ENCODE data around the gene NBPF12. TPM values are rescaled to one million over a fixed set of nuclear protein-coding genes. Genes with fewer than 3 reads are reported as not detected.
"Not testable (repeated sequence)": the region's sequence is repeated elsewhere in the genome, so short reads cannot be mapped to it uniquely, and the experiment has no call there.

The NBPF12 gene
- total RNA-seq, 1 donor from 2014 or later: 4.2 TPM

DNA sequence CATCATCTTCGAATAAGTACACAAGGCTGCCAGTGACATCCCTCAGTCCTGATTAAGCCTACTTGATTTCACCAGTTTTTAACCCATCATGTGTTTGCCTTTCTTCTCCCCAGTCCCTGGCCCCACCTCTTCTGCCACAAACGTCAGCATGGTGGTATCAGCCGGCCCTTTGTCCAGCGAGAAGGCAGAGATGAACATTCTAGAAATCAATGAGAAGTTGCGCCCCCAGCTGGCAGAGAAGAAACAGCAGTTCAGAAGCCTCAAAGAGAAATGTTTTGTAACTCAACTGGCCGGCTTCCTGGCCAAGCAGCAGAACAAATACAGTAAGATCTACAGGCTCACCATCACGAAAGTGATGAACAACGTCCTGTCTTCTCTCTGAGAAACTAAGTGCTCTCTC is 28.2 kb downstream of the NBPF12 start:
- H3K4me3 ChIP-seq (ENCODE audit: low read depth, low read length); DNase-seq (ENCODE audit: low read depth): not testable (repeated sequence)
- TF ChIP-seq, protein P1, sequence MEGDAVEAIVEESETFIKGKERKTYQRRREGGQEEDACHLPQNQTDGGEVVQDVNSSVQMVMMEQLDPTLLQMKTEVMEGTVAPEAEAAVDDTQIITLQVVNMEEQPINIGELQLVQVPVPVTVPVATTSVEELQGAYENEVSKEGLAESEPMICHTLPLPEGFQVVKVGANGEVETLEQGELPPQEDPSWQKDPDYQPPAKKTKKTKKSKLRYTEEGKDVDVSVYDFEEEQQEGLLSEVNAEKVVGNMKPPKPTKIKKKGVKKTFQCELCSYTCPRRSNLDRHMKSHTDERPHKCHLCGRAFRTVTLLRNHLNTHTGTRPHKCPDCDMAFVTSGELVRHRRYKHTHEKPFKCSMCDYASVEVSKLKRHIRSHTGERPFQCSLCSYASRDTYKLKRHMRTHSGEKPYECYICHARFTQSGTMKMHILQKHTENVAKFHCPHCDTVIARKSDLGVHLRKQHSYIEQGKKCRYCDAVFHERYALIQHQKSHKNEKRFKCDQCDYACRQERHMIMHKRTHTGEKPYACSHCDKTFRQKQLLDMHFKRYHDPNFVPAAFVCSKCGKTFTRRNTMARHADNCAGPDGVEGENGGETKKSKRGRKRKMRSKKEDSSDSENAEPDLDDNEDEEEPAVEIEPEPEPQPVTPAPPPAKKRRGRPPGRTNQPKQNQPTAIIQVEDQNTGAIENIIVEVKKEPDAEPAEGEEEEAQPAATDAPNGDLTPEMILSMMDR (conservative IDR thresholded peaks at IDR 0.05; ENCODE audit: low read depth, low read length): peak; percentile 36

GRCh38 chr1:146970656-146971055 is 32.5 kb downstream of the NBPF12 start:
- not testable (repeated sequence) for DNase-seq (ENCODE audit: low read depth); H3K4me3 ChIP-seq (ENCODE audit: low read depth, low read length)

GRCh38 chr1:146972681-146973080 is 34.6 kb downstream of the NBPF12 start:
- TF ChIP-seq, protein P1 (conservative IDR thresholded peaks at IDR 0.05; ENCODE audit: low read depth, low read length): peak; percentile 2
- not testable (repeated sequence) for DNase-seq (ENCODE audit: low read depth); H3K4me3 ChIP-seq (ENCODE audit: low read depth, low read length)

DNA sequence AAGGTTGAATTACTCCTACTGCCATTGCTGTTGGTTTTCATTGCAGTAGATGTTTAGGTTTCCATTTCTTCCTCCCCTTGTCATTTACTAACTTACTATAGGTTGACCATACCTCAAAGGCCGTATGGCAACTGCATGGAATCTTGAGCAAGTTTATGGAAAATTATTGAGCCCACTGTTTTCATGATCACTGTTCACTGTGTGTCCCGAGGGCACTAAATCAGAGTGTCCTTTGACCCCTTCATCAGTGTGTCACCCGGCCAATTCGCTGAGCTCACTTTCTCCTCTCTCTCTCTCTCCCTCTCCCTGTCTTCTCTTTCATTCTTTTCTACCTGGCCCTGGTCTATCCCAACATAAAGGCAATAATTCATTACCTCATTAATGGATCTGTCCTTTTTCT is 47.7 kb downstream of the NBPF12 start:
- DNase-seq (ENCODE audit: low read depth); H3K4me3 ChIP-seq (ENCODE audit: low read depth, low read length): not testable (repeated sequence)

DNA sequence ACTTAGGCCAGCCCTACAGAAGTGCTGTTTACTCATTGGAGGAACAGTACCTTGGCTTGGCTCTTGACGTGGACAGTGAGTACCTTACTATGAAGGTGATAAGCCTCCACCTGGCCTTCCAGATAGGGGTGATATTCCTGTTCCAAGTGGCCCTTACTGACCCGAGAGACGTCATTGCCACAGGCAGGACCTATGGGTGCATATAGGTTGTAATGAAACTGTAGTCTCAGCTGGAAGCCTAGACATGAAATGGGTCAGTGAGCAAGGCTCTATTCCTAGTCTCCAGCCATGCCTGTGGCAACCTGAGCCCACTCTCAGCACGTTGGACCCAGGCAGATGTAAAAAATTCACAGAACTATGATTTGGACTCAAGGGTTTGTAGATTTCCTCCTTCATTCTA is 48.3 kb downstream of the NBPF12 start:
- not testable (repeated sequence) for H3K4me3 ChIP-seq (ENCODE audit: low read depth, low read length); DNase-seq (ENCODE audit: low read depth)

DNA sequence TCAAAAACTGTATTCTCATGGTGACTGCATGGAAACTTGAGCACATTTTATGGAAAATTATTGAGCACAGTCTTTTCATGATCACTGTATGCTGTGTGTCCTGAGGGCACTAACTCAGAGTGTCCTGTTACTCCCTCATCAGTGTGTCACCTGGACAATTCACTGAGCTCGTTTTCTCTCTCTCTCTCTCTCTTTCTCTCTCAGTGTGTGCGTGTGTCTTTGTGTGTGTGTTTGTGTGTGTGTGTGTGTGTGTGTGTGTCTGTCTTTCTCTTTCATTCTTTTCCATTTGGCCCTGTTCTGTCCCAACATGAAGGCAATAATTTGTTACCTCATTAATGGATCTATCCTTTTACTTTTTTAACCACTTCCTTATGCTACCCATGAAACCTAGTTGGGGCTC is 49.4 kb downstream of the NBPF12 start:
- H3K4me3 ChIP-seq (ENCODE audit: low read depth, low read length); DNase-seq (ENCODE audit: low read depth): not testable (repeated sequence)

DNA sequence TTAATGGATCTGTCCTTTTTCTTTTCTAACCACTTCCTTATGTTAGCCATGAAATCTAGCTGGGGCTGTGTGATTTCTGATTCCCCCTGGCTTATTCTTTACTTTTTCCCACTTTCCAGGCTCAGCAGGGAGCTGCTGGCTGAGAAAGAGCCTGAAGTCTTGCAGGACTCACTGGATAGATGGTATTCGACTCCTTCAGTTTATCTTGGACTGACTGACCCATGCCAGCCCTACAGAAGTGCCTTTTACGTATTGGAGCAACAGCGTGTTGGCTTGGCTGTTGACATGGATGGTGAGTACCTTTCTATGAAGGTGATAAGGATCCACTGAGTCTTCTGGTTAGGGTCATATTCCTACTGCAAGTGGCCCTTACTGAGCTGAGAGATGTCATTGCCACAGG is 51.3 kb downstream of the NBPF12 start:
- not testable (repeated sequence) for DNase-seq (ENCODE audit: low read depth); H3K4me3 ChIP-seq (ENCODE audit: low read depth, low read length)

GRCh38 chr1:147008495-147008894 is 70.4 kb downstream of the NBPF12 start:
- DNase-seq (ENCODE audit: low read depth); H3K4me3 ChIP-seq (ENCODE audit: low read depth, low read length): not testable (repeated sequence)

GRCh38 chr1:147026975-147027374 is 88.9 kb downstream of the NBPF12 start:
- H3K4me3 ChIP-seq (ENCODE audit: low read depth, low read length); DNase-seq (ENCODE audit: low read depth): not testable (repeated sequence)

DNA sequence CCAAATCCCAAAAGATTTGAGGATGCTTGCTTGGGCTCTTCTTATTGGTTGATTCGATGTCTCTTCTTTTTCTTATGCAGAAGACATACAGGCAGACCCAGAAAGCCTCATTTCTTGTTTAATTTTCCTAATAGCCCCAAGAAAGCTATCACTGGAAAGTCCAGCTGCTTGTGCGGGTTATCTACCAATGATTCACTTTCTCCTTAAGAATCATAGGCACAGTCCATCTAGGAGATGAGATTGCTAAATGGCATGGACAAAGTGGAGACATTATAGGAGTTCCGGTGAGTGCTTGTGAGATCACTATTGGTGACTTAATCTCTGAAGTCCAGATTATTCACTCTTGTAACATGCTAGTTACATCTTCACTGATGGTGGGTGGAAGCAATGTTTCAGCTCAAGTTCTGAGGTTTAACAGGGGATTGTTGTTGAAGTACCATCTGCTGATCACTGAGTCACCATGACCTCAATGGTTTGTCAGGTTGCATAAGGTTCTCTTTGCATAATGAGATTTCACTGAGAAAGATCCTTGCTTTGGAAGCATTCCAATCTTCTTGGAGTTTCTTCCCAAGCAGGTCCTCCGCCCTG is 92.0 kb downstream of the NBPF12 start:
- not testable (repeated sequence) for H3K4me3 ChIP-seq (ENCODE audit: low read depth, low read length)
- DNase-seq (ENCODE audit: low read depth): peak; percentile 38

DNA sequence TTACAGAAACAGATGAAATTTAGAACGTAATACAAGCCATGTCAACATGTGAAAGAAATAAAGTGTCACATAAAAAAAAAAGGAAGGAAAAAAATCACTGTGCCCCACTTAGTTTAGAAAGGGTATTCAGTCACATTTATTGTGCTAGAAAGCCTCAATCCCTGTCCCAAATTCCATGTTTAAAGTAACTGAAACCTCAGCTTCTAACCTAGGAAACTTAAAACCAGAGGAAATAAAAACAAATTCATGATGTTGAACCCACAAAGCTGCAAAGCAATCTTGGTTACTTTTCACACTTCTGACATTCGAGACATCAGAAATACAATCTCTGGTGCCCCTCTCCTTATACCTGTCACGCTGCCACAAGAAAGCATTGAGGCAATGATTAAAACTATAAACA is 101.8 kb downstream of the NBPF12 start:
- no peak overlapping the region for H3K4me3 ChIP-seq (ENCODE audit: low read depth, low read length)
- DNase-seq (ENCODE audit: low read depth): no peak
- TF ChIP-seq, protein P1 (conservative IDR thresholded peaks at IDR 0.05; ENCODE audit: low read depth, low read length): no peak

- not testable (repeated sequence) for DNase-seq (ENCODE audit: low read depth); H3K4me3 ChIP-seq (ENCODE audit: low read depth, low read length)
Observed at GRCh38 chr1:147042891-147043290, 104.8 kb downstream of the NBPF12 start.

- H3K4me3 ChIP-seq (ENCODE audit: low read depth, low read length); DNase-seq (ENCODE audit: low read depth): not testable (repeated sequence)
Observed at GRCh38 chr1:147044511-147044910, 106.4 kb downstream of the NBPF12 start.
